GM23338 (cell line): ENCODE measurements around the gene SARDH. TPM values are rescaled to one million over a fixed set of nuclear protein-coding genes. Genes with fewer than 3 reads are reported as not detected.

Source experiments
- ATAC-seq: fragments of 200-7000 bp; cut with Tn5 transposase; 3 replicates; pipeline ENCODE4 v1.9.1; 2020
- DNase-seq: peaks from one replicate; pipeline ENCODE4 v3.0.0-alpha.2; 2015; ENCODE audit warnings: low spot score
- H2AFZ ChIP-seq: fragments of 200-600 bp; sonication (generic); 2 replicates; pipeline ENCODE4 v1.8.0; 2016; ENCODE audit warnings: antibody characterized with exemption, mild to moderate bottlenecking, moderate library complexity
- H3F3A ChIP-seq: fragments of 200-600 bp; sonication (generic); replicated peaks from 2 replicates; pipeline ENCODE4 v1.8.0; 2017; ENCODE audit warnings: antibody characterized with exemption, mixed run types, low read depth
- H3K27ac ChIP-seq: fragments of 200-600 bp; sonication (generic); 2 replicates; pipeline ENCODE4 v1.6.1; 2016; ENCODE audit warnings: low read depth
- H3K27me3 ChIP-seq: fragments of 200-600 bp; sonication (generic); 2 replicates; pipeline ENCODE4 v1.8.0; 2016; ENCODE audit warnings: mild to moderate bottlenecking, mixed run types, moderate library complexity; ENCODE audit not compliant: insufficient read depth
- H3K36me3 ChIP-seq: fragments of 200-600 bp; sonication (generic); 2 replicates; pipeline ENCODE4 v1.8.0; 2016; ENCODE audit warnings: mild to moderate bottlenecking; ENCODE audit not compliant: insufficient read depth
- H3K4me1 ChIP-seq: fragments of 200-600 bp; sonication (generic); 2 replicates; pipeline ENCODE4 v1.8.0; 2016; ENCODE audit warnings: mild to moderate bottlenecking, moderate library complexity; ENCODE audit not compliant: insufficient read depth
- H3K4me2 ChIP-seq: fragments of 200-600 bp; sonication (generic); 2 replicates; pipeline ENCODE4 v1.7.1; 2017; ENCODE audit warnings: mixed run types
- H3K4me3 ChIP-seq: fragments of 200-600 bp; sonication (generic); 2 replicates; pipeline ENCODE4 v1.6.1; 2016; ENCODE audit warnings: mixed run types
- H3K79me2 ChIP-seq: fragments of 200-600 bp; sonication (generic); replicated peaks from 2 replicates; pipeline ENCODE4 v1.8.0; 2017; ENCODE audit warnings: mild to moderate bottlenecking; ENCODE audit not compliant: insufficient read depth
- H3K9me2 ChIP-seq: fragments of 200-600 bp; sonication (generic); 2 replicates; pipeline ENCODE4 v1.8.0; 2017; ENCODE audit not compliant: insufficient read depth
- H4K20me1 ChIP-seq: fragments of 200-600 bp; sonication (generic); replicated peaks from 2 replicates; pipeline ENCODE4 v1.8.0; 2017; ENCODE audit warnings: mild to moderate bottlenecking; ENCODE audit not compliant: insufficient read depth
- H3K27ac Mint-ChIP-seq: 2 replicates; pipeline ENCODE4 v1.8.0; 2020; ENCODE audit warnings: inconsistent platforms, mild to moderate bottlenecking, moderate library complexity, mixed read lengths
- H3K27me3 Mint-ChIP-seq: 3 replicates; pipeline ENCODE4 v1.8.0; 2022; ENCODE audit warnings: low read depth, mild to moderate bottlenecking, moderate library complexity, mixed read lengths, inconsistent platforms; ENCODE audit not compliant: insufficient read depth, poor library complexity
- H3K36me3 Mint-ChIP-seq: 3 replicates; pipeline ENCODE4 v1.8.0; 2021; ENCODE audit warnings: low read depth, mild to moderate bottlenecking, inconsistent platforms, moderate library complexity, mixed read lengths
- H3K4me1 Mint-ChIP-seq: 3 replicates; pipeline ENCODE4 v1.8.0; 2020; ENCODE audit warnings: mild to moderate bottlenecking, inconsistent platforms, mixed read lengths
- H3K4me3 Mint-ChIP-seq: 3 replicates; pipeline ENCODE4 v1.8.0; 2021; ENCODE audit warnings: moderate library complexity, mild to moderate bottlenecking, inconsistent platforms, mixed read lengths
- H3K9me3 Mint-ChIP-seq: 3 replicates; pipeline ENCODE4 v1.8.0; 2020; ENCODE audit warnings: moderate library complexity, mild to moderate bottlenecking, inconsistent platforms, mixed read lengths
- CREB1 ChIP-seq: fragments of 250-450 bp; sonication (Bioruptor Pico); IDR thresholded peaks from 2 replicates; pipeline ENCODE4 v1.5.0; 2020; ENCODE audit warnings: low read depth, mild to moderate bottlenecking, moderate library complexity
- CTCF ChIP-seq, 2 experiments: fragments of 200-600 bp in 1 of 2; sonication (generic) in 1 of 2; conservative IDR thresholded peaks; 2 replicates each; pipeline versions ENCODE4 v1.5.1 to v1.6.1; 2016 to 2017; ENCODE audit warnings: antibody characterized with exemption in 2 of 2, low read depth in 2 of 2, mild to moderate bottlenecking in 2 of 2, moderate library complexity in 1 of 2
- ETS1 ChIP-seq: IDR thresholded peaks from 2 replicates; pipeline ENCODE4 v1.6.1; 2016; ENCODE audit warnings: antibody characterized with exemption
- EZH2 ChIP-seq: fragments of 200-600 bp; sonication (generic); IDR thresholded peaks from one replicate; pipeline ENCODE4 v1.8.0; 2017; ENCODE audit warnings: antibody characterized with exemption, mild to moderate bottlenecking, low read depth; ENCODE audit not compliant: unreplicated experiment
- EZH2phosphoT487 ChIP-seq: fragments of 200-600 bp; sonication (generic); IDR thresholded peaks from one replicate; pipeline ENCODE4 v1.8.1; 2018; ENCODE audit warnings: antibody characterized with exemption; ENCODE audit not compliant: unreplicated experiment
- JUNB ChIP-seq: IDR thresholded peaks from one replicate; pipeline ENCODE4 v1.6.1; 2016; ENCODE audit warnings: antibody characterized with exemption; ENCODE audit not compliant: unreplicated experiment
- NANOG ChIP-seq: IDR thresholded peaks from 2 replicates; pipeline ENCODE4 v1.6.1; 2016; ENCODE audit warnings: antibody characterized with exemption, borderline replicate concordance
- REST ChIP-seq: IDR thresholded peaks from one replicate; pipeline ENCODE4 v1.6.1; 2018; ENCODE audit warnings: antibody characterized with exemption; ENCODE audit not compliant: unreplicated experiment
- STAT1 ChIP-seq: IDR thresholded peaks from one replicate; pipeline ENCODE4 v1.6.1; 2016; ENCODE audit warnings: antibody characterized with exemption; ENCODE audit not compliant: unreplicated experiment
- ZNF114 ChIP-seq: fragments of 250-450 bp; sonication (Bioruptor Pico); IDR thresholded peaks from 2 replicates; pipeline ENCODE4 v1.5.0; 2020; ENCODE audit warnings: mild to moderate bottlenecking, moderate library complexity
- ZNF331 ChIP-seq: fragments of 250-450 bp; sonication (Bioruptor Pico); IDR thresholded peaks from 2 replicates; pipeline ENCODE4 v1.5.0; 2020; ENCODE audit warnings: low read depth, mild to moderate bottlenecking, moderate library complexity
- ZNF462 ChIP-seq: fragments of 250-450 bp; sonication (Bioruptor Pico); IDR thresholded peaks from 2 replicates; pipeline ENCODE4 v1.5.0; 2020; ENCODE audit warnings: mild to moderate bottlenecking, moderate library complexity
- polyA plus RNA-seq: library from polyadenylated mRNA; unstranded; fragments of >200 nt; fragmentation: Nextera tagmentation; extraction: Ambion mirVana; gene quantifications from 2 replicates; pipeline ENCODE4 v1.2.1, GENCODE V29; 2016
- total RNA-seq: library from RNA; depleted of rRNA; stranded (reverse); fragments of >200 nt; shearing (Covaris generic); gene quantifications from 2 replicates; pipeline ENCODE4 v1.2.3, GENCODE V29; 2014

SARDH gene
- total and polyA plus RNA-seq, 2 experiments from 2014 or later: 2.8 to 10.4 TPM

- no peaks in the 10 kb centered on the region for H3K9me2 ChIP-seq
- Mint-ChIP-seq H3K9me3 (no peaks in the 10 kb centered on the region; the same call in 2 of the 3 replicates), H3K36me3 (no peaks in the 10 kb centered on the region), H3K4me3 (no peak overlapping the region), H3K4me1 (peaks cover 6% of the 10 kb centered on the region; the same call in 2 of the 3 replicates), H3K27me3 (peaks cover 11% of the 10 kb centered on the region), H3K27ac (no peak overlapping the region)
- no peak overlapping the region for H3K4me2 ChIP-seq
- no peaks in the 10 kb centered on the region for H4K20me1 ChIP-seq
- no peak overlapping the region for H3K27ac ChIP-seq
- no peaks in the 10 kb centered on the region for H3K79me2 ChIP-seq
- H3K4me3 ChIP-seq: no peak overlapping the region
- H3K36me3 ChIP-seq: no peaks in the 10 kb centered on the region
- H2AFZ ChIP-seq: no peak overlapping the region
- ATAC-seq: no peak
- H3K27me3 ChIP-seq: no peaks in the 10 kb centered on the region
- TF ChIP-seq EZH2phosphoT487 (no peak), ZNF331 (CRISPR knock-in tag) (no peak), CTCF (conservative IDR thresholded peaks at IDR 0.05; ENCODE audit: low read depth in 2 of 2) (no peak), CREB1 (no peak), JUNB (no peak), ZNF462 (CRISPR knock-in tag) (no peak), ZNF114 (CRISPR knock-in tag) (no peak), STAT1 (no peak), NANOG (no peak), EZH2 (no peak), REST (no peak), ETS1 (no peak)
- no peaks in the 10 kb centered on the region for H3F3A ChIP-seq
- no peak for DNase-seq
- no peaks in the 10 kb centered on the region for H3K4me1 ChIP-seq
These were observed 34.4 kb downstream of the SARDH start for GRCh38 chr9:133703591-133704399.
